ENCODE measurements around the gene BRINP2. TPM values are rescaled to one million over a fixed set of nuclear protein-coding genes. Genes with fewer than 3 reads are reported as not detected.

The BRINP2 gene
- total RNA-seq, 1 experiment from 2014 or later, result 19.0 TPM

DNA sequence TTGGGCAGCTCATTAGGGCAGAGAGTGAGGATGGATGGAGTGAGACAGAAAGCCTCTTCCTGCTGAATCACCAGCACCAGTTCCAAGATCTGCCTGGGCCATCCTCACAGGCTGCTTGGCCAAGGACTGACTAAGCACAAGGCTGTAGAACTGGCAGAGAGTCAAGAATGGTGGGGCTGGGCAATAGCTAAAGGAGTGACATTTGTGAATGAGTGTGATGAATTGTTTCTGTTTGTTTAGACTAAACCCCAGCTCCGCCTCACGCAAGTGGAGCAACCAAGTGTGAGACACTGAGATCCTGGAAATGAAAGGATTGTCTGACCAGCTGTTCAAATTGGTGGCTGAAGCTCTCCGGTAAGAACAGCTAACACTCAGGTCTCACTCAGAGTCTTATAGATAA, 38.6 kb downstream of the BRINP2 start:
- in situ Hi-C loops (cut with HindIII; ENCODE audit: low pct_unique_long_range_greater_than_20kb, low sequenced_read_pairs), result no loop called here
- DNase-seq (ENCODE audit: low read depth), result peak; percentile 97

DNA sequence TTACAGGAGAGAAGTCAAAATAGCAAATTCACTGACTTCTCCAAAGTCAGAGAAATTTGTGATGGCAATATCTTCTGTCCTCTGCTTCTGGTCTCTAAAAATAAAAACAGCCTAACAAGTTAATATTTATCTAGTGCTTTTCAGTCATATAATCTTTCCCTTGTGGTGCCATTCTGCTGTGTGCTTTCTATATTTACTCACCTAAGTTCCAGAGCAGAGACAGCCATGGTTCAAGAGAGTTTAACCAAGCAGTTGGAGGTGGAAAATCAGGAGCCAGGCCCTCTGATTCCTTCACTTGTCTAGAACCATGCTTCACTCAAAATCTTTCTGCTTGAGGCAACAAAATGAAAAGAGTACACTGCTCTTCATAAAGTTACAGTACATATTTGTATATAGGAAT, 39.3 kb downstream of the BRINP2 start:
- peak; percentile 14 for DNase-seq (ENCODE audit: low read depth)
- in situ Hi-C loops (cut with HindIII; ENCODE audit: low pct_unique_long_range_greater_than_20kb, low sequenced_read_pairs), result no loop called here

DNA sequence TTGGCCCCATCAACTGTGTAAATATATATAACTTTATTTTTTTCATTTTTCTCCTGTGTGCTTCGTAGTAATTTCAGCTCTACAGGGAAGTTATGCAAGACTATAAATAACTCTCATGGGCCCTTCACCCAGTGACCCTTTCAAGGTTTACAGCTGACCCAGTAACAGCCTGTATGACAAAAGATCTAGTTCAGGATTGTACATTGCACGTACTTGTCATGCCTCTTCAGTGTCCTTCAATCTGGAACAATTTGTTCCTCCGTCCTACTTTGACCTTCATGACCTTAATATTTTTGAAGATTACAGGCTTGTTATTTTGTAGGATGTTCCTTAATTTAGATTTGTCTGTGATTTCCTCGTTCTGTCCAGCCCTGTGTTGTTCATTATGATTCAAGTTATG, 40.5 kb downstream of the BRINP2 start:
- in situ Hi-C loops (cut with HindIII; ENCODE audit: low pct_unique_long_range_greater_than_20kb, low sequenced_read_pairs), result no loop called here
- DNase-seq (ENCODE audit: low read depth), result no peak

DNA sequence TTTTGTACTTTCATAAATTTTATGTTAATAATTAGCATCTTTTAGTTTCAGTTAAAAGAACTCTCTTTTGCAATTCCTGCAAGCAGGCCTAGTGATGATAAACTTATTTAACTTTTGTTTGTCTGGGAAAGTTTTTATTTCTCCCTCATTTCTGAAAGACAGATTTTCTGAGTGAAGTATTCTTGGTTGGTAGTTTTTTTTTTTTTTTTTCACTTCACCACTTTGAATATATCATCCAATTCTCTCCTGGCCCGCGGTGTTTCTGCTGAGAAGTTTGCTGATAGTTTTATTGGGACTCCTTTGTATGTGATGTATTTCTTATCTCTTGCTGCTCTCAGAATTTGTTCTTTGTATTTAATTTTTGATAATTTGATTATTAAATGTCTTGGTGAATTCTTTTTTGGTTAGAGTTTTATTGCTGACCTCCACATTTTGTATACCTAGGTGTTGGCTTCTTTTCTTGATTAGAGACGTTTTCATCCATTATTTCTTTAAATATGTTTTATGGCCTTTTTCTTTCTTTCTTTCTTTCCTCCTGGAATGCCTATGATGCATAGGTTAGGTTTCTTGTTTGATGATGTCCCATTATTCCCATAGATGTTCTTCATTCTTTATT, 45.9 kb downstream of the BRINP2 start:
- in situ Hi-C loops (cut with HindIII; ENCODE audit: low pct_unique_long_range_greater_than_20kb, low sequenced_read_pairs), result no loop called here
- no peak for DNase-seq (ENCODE audit: low read depth)

DNA sequence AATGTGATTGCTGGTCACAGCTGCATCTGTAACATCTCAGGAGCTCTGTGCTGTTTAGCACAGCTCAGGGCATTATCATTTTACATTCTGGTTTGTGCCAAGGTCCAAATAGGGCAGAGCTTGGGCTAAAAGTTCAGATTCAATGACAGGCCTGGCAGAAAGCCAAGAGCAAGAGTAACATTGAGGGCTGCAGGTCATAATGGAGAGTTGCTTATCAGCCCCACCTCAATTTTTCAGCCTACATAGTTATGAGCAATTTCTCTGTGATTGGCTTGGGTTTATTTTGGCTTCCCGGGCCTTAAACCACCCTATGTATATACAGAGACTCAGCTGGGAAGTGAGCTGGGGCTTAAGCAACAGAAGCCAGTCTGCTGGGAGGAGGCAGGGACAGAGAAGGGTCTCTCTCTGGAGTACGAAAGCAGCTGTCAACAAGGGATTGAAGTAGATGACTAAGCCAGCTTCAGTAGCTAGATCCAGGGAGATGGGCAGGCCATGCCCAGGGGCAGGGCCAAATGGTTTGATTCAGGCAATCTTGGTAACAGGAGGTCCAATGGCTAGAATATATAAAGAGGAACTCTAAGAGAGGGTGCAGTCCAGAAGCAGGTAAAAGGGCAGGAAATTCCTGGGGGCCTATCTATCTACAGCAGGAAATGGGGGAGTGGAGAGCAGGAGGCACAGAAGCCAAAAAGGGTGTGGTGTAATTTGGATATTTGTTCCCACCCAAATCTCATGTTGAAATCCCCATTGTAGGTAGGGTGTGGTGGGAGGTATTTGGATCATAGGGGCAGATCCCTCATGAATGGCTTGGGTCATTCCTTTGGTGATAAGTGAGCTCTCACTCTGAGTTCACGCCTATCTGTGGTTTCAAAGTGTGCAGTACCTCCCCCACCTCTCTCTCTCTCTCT, 49.0 kb downstream of the BRINP2 start:
- no peak for DNase-seq (ENCODE audit: low read depth)
- in situ Hi-C loops (cut with HindIII; ENCODE audit: low pct_unique_long_range_greater_than_20kb, low sequenced_read_pairs), result no loop called here

DNA sequence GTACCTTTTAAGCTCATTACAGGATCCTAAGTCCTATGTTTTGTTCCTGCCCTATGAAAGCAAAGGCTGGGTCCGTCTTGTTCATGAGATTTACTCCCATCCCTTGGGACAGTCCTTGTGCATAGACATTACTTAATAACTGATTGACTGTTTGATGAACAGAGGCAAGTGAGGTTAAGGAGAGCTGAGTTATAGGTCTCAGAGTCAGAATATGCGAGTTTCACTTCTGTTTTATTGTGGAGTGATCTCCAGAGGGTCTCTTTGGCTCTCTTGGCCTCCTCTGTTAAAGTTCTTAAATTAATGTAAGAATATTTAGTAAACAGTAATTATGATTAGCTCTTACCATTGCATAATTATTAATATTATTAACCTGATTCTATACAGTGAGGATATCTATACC, 52.6 kb downstream of the BRINP2 start:
- no peak for DNase-seq (ENCODE audit: low read depth)
- in situ Hi-C loops (cut with HindIII; ENCODE audit: low pct_unique_long_range_greater_than_20kb, low sequenced_read_pairs), result no loop called here

DNA sequence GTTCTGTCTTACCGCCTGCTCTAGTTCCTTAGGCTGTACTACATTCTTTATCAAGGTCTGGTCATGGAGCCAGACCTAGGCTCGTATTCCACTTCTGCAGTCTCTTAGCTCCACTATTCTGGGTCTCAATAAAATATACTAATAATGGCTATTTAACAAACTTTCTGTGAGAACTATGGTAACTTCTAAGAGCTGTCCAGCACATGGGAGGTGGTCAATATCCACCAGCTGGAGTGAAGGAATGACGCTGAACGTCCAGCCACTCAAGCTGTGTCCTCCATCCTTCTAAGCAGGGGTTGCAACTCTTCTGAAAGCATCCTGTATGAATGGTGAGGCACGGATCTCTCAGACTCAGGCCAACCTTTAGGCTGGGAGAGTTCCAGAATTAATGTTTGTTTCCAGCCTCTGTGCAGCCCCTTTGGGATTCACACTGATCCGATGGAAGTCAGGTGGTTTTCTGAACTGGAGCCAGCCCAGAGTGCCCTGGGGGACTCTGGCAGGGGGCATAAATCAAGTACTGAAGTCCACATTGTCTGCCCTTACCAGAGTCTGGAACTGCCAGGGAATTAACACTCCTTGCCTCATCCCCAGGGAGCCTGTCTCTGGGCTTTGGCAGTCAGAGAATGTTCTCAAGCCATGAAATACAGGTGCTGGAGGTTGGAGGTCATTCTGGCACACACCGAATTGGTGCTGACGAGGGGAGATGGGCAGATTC, 57.4 kb downstream of the BRINP2 start:
- in situ Hi-C loops (cut with HindIII; ENCODE audit: low pct_unique_long_range_greater_than_20kb, low sequenced_read_pairs), result no loop called here
- no peak for DNase-seq (ENCODE audit: low read depth)

DNA sequence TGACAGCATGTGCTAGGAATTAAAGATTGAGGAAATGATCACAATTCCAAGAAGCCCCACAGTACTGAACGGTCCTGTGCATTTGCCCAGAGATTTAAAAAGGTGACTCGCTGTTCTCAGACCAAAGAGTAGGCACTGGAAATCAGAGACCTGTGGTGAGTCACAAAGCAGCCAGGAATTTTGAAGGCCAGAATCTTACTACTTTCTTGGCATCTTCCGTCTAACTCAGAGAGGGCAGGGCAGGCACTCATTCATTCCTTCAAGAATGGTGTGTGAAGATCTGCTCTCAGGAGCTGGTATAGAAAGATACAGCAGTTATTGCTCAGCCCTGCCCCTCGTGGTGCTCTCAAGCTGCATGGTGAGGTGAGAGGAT, 57.9 kb downstream of the BRINP2 start:
- peak; percentile 54 for DNase-seq (ENCODE audit: low read depth)
- in situ Hi-C loops (cut with HindIII; ENCODE audit: low pct_unique_long_range_greater_than_20kb, low sequenced_read_pairs), result no loop called here

DNA sequence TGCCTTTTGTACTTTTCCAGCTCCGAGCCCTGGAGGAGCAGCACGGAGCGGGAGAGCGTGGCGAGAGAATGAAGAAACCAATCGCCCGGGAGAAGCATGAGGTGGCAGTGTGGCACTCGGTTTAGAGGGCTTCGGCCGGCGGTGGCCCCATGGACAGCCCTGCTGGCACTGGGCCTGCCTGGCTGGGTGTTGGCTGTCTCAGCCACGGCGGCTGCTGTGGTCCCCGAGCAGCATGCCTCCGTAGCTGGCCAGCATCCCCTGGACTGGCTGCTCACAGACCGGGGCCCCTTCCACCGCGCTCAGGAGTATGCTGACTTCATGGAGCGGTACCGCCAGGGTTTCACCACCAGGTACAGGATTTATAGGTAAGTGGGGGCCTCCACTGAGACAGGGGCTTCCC, 59.0 kb downstream of the BRINP2 start:
- in situ Hi-C loops (cut with HindIII; ENCODE audit: low pct_unique_long_range_greater_than_20kb, low sequenced_read_pairs), result no loop called here
- no peak for DNase-seq (ENCODE audit: low read depth)

DNA sequence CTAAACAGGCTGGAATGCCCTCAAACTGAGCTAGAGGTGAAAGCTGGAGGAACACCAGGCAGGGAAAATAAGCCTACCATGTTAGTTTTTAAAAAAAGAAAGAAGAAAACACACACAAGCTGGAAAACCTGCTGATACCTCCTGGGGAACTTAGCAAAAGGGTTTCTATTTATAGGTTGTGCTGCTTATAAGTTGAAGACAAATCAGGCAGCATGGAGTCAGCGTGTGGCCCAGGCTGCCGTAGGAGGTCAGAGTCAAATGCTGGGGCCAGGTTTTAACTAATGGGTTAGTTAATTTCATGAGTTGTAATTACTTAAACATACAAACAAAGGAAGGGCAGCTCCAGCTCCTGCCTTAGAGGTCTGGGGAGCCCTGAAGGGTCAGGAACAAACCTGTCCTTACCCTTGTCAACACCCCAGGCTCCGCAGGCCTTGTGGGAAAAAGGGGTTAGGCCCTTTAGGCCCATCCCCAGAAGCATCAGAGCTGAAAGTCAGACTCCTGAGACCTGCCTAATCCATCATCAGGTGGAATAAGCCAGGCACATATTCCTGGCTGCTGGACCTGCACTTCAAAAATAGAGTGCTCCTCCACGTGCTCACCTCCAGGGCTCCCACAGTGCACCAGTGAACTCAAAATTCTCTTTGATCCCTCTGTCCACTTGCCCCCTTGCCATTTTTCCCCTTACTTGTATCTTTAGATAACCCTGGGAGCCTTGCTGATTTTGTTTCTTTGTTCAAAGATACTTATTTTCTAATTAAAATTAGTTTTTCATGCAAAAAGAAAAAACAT, 59.7 kb downstream of the BRINP2 start:
- in situ Hi-C loops (cut with HindIII; ENCODE audit: low pct_unique_long_range_greater_than_20kb, low sequenced_read_pairs), result no loop called here
- no peak for DNase-seq (ENCODE audit: low read depth)

DNA sequence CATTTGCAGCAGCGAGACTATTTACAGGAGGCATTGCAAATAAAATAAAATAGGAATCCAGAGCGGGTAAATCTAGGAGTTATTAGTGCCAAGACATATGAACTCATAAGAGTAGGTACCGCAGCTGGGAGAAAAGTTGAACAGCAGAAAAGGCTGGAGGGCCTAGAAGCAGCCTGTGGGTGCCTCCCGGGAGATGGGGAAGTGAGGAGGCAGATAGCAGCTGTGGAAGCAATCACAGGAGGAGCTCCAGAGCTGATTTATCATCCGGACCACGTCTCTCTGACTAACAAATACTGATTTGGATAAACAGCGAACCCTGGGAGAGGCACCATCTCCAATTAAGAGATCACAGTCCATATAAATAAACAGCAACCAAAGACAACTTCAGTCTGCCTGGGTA, 64.6 kb downstream of the BRINP2 start:
- in situ Hi-C loops (cut with HindIII; ENCODE audit: low pct_unique_long_range_greater_than_20kb, low sequenced_read_pairs), result no loop called here
- DNase-seq (ENCODE audit: low read depth), result no peak

DNA sequence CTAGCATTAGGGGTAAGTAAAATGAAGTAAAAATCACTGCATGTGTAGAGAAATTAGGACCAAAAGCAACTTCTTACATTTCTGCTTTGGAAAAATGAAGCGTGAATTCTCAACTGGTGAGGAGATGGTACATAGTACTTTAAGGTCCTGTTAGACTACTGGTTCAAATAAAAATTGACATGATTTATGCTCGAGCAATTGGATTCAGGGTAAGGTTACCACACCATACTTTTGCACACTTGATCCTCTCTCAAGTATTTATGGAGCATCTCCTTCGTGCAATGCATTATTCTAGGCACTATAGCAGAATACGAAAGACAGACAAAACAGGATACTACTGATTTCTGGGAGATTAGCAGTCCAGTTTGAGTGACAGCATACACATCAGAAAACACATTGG, 66.2 kb downstream of the BRINP2 start:
- in situ Hi-C loops (cut with HindIII; ENCODE audit: low pct_unique_long_range_greater_than_20kb, low sequenced_read_pairs), result no loop called here
- no peak for DNase-seq (ENCODE audit: low read depth)

DNA sequence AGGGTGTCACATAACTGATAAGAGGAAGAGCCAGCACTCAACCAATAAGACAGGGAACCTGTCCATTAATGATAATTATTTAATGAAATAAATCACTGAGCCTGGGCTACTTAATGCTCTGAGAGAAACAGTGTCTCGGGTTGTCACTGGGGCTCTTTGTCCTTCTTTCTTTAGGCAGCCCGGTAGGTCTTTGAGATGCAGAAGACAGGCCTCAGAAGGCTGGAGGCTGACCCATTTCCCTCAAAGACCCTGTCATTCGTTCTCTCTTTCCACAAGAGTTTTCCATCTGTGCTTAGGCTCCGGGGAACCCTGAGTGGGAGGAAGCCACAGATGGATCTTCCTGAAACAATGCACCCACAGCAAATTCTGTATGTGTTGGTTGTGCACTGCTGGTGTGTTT, 68.2 kb downstream of the BRINP2 start:
- in situ Hi-C loops (cut with HindIII; ENCODE audit: low pct_unique_long_range_greater_than_20kb, low sequenced_read_pairs), result no loop called here
- no peak for DNase-seq (ENCODE audit: low read depth)

DNA sequence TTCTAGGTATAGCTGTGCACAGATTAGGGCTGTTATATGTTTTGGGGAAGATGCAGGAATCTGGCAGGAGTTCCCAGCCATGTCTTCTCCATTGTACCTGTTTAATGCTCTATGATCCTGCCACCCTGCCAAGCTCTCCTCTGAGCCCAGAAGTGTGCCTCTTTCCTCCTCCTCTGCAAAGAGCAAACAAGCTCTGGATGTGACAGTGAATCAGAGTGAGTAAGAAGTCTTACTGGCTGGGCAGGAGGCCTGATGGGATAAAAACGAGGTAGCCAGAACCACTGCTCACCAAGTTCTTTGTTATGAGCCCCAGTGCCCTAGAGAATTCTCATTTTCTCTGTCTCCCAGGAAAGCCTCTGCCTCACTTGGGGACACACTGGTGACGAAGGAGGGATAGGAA, 69.0 kb downstream of the BRINP2 start:
- in situ Hi-C loops (cut with HindIII; ENCODE audit: low pct_unique_long_range_greater_than_20kb, low sequenced_read_pairs), result no loop called here
- DNase-seq (ENCODE audit: low read depth), result no peak

DNA sequence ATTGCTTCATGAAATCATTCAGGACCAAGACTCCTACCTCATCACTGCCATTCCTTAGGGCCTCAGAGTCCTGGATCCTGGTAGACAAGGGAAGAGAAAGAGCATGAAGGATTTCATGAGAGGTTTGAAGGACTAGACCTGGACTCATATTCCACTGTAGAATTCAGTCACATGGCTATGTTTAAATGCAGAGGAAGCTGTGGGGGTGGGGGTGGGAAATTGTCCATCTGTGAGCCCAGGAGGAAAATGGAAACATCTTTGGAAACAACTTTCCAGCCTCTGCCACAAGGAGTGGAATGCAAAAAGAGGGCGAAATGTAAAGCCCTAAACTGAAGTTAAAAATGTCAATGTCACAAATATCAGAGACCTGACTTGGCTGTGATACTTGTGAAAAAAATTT, 73.0 kb downstream of the BRINP2 start:
- in situ Hi-C loops (cut with HindIII; ENCODE audit: low pct_unique_long_range_greater_than_20kb, low sequenced_read_pairs), result no loop called here
- no peak for DNase-seq (ENCODE audit: low read depth)

DNA sequence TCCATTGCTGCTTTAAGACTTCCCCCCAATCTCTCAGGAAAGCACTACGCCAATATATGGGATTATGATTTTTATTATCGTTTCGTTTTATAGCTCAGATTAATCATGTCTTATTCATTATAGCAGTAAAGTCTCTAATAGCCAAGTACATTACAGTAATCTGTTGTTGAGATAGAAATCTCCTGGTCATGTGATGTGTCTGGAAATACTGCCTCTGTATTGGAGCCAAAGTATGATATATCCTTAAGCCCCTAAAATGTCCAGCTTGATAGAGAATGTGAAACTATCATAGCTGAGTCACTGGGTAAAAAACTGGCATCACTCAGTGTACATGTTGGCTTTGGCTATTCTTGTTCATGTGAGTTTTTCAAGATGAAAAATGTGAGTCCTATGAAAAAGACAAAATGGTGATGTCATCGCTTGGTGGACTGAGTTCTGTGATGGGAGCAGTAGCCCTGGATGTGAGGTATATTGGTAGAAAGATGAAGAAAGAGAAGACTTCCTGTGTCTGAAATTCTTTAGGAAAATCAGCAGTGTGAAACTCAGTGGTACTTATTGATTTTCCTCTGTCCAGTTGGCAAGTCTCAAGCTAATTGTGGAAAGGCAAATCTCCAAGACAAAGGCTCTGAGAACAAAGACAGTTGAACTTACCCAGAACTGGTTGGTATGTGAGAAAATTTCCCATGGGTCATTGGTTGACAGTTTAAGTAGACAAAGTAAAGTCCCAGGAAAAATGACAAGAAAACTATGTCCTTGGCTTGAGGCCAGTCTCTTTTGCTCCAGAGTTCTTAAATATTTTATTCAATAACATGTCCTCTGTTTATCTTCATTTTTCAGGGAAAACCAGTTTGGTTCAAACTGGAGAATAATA, 76.2 kb downstream of the BRINP2 start:
- in situ Hi-C loops (cut with HindIII; ENCODE audit: low pct_unique_long_range_greater_than_20kb, low sequenced_read_pairs), result no loop called here
- DNase-seq (ENCODE audit: low read depth), result no peak

DNA sequence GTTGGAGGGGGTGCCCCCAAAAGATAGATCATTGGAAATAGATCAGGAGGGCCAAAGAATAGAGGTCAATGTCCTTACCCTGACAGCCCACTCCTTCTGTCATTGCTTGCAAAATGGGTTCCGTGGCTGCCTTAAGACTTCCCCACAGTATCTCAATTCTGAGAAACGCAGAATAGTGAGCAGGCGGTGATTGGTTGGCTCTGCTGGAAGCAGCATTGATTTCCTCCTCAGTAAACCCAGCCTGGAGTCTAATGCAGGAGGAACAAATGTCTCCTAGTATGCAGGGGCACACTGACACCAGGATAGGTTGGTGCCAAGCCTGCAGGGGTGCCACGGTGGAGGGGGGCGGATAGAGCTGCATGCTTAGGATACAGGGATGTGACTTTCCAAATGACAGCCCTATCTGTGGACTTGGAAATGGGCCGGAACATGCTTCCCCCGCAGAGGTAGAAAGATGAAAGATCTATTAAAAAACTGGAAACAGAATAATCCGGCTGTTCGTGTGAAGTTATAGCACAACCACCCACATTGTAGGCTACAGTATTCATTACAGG, 76.9 kb downstream of the BRINP2 start:
- in situ Hi-C loops (cut with HindIII; ENCODE audit: low pct_unique_long_range_greater_than_20kb, low sequenced_read_pairs), result no loop called here
- DNase-seq (ENCODE audit: low read depth), result no peak

DNA sequence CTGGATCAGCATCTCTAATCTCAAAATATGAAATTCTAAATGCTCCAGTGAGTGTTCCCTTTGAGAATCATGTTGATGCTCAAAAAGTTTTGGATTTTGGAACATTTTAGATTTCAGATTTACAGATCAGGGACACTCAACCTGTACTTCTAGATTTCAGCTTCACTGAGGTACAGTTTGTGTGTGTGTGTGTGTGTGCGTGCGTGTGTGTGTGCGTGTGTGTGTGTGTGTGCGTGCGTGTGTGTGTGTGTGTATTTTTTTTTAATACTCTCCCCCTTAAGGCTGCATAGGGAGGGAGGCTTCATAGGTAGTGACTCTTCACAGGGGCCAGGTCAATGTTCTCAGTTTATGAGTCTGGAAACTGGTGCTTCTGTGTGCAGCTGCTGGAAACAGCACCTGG, 77.5 kb downstream of the BRINP2 start:
- DNase-seq (ENCODE audit: low read depth), result no peak
- in situ Hi-C loops (cut with HindIII; ENCODE audit: low pct_unique_long_range_greater_than_20kb, low sequenced_read_pairs), result no loop called here
